HepG2 (cell line): ENCODE results near the gene PMIS2. TPM values are rescaled to one million over a fixed set of nuclear protein-coding genes. Genes with fewer than 3 reads are reported as not detected.
A peak's percentile ranks its signal among the peaks of the same experiment; 100 is the strongest.

Source experiments
- ARNT ChIP-seq: fragments of 450-650 bp; IDR thresholded peaks from 2 replicates; pipeline ENCODE4 v1.6.1; 2017
- BCL3 ChIP-seq: sonication (generic); formaldehyde crosslinking; IDR thresholded peaks from 2 replicates; pipeline ENCODE4 v1.5.1; 2020; ENCODE audit warnings: mild to moderate bottlenecking, missing genetic modification reagents, moderate library complexity
- DNMT3B ChIP-seq: conservative IDR thresholded peaks from 2 replicates; pipeline ENCODE4 v1.6.1; 2016; ENCODE audit warnings: missing biosample characterization, control low read depth
- EP300 ChIP-seq, 3 experiments: sonication (generic) in 1 of 3; formaldehyde crosslinking in 1 of 3; IDR thresholded peaks; 2 replicates each; pipeline versions ENCODE4 v1.5.1 to v1.6.1; 2011 to 2020; ENCODE audit warnings: low read depth in 2 of 3, low read length in 2 of 3, borderline replicate concordance in 1 of 3, improper control_type of control experiment in 1 of 3, mild to moderate bottlenecking in 1 of 3, missing genetic modification reagents in 1 of 3, moderate library complexity in 1 of 3
- MED8 ChIP-seq: sonication (generic); formaldehyde crosslinking; IDR thresholded peaks from 2 replicates; pipeline ENCODE4 v1.8.1; 2023; ENCODE audit warnings: mild to moderate bottlenecking, missing genetic modification reagents; ENCODE audit not compliant: insufficient replicate concordance
- NFATC3 ChIP-seq: sonication (generic); formaldehyde crosslinking; IDR thresholded peaks from 2 replicates; pipeline ENCODE4 v1.5.1; 2020; ENCODE audit warnings: mild to moderate bottlenecking, missing genetic modification reagents
- PAWR ChIP-seq: sonication (generic); formaldehyde crosslinking; IDR thresholded peaks from 2 replicates; pipeline ENCODE4 v1.4.0; 2020; ENCODE audit warnings: missing genetic modification reagents, mild to moderate bottlenecking, borderline replicate concordance
- RAD51 ChIP-seq: fragments of 450-650 bp; IDR thresholded peaks from 2 replicates; pipeline ENCODE4 v1.6.1; 2016; ENCODE audit warnings: borderline replicate concordance
- STAT6 ChIP-seq: sonication (generic); formaldehyde crosslinking; IDR thresholded peaks from 2 replicates; pipeline ENCODE4 v1.4.0; 2020; ENCODE audit warnings: missing genetic modification reagents, mild to moderate bottlenecking, borderline replicate concordance
- ZBTB40 ChIP-seq, 2 experiments: fragments of 450-650 bp in 1 of 2; sonication (generic) in 1 of 2; formaldehyde crosslinking in 1 of 2; IDR thresholded peaks; 2 replicates each; pipeline versions ENCODE4 v1.6.1 to v1.8.0; 2016 to 2022; ENCODE audit warnings: antibody characterized with exemption in 1 of 2, mild to moderate bottlenecking in 1 of 2, missing genetic modification reagents in 1 of 2
- ZNF383 ChIP-seq: sonication (generic); formaldehyde crosslinking; IDR thresholded peaks from 2 replicates; pipeline ENCODE4 v1.4.0; 2020; ENCODE audit warnings: missing genetic modification reagents, mild to moderate bottlenecking, borderline replicate concordance
- ZNF556 ChIP-seq: sonication (generic); formaldehyde crosslinking; IDR thresholded peaks from 2 replicates; pipeline ENCODE4 v1.4.0; 2020; ENCODE audit warnings: mild to moderate bottlenecking, missing genetic modification reagents, borderline replicate concordance
- ZNF605 ChIP-seq: sonication (generic); formaldehyde crosslinking; IDR thresholded peaks from 2 replicates; pipeline ENCODE4 v1.8.0; 2022; ENCODE audit warnings: mild to moderate bottlenecking, missing genetic modification reagents
- ZNF724P ChIP-seq: sonication (generic); formaldehyde crosslinking; IDR thresholded peaks from 2 replicates; pipeline ENCODE4 v1.8.0; 2022; ENCODE audit warnings: missing genetic modification reagents, borderline replicate concordance
- ZSCAN20 ChIP-seq: sonication (generic); formaldehyde crosslinking; IDR thresholded peaks from 2 replicates; pipeline ENCODE4 v1.4.0; 2020; ENCODE audit warnings: missing genetic modification reagents, mild to moderate bottlenecking, borderline replicate concordance
- polyA plus RNA-seq, 8 experiments: library from polyadenylated mRNA; depleted of rRNA in 3 of 8; stranded (reverse) in 7 of 8; unstranded in 1 of 8; fragments of >200 nt; fragmentation: Illumina TruSeq in 4 of 8; extraction: Trizol in 4 of 8; gene quantifications; 2 replicates each; pipeline versions ENCODE4 v1.2.1 to v1.2.3, GENCODE V29; 2011 to 2016; ENCODE audit warnings: low read depth in 4 of 8, missing spikeins in 1 of 8, mixed read lengths in 1 of 8; ENCODE audit not compliant: insufficient read depth in 1 of 8
- total RNA-seq, 5 experiments: library from RNA; depleted of rRNA; stranded (reverse); fragments of >200 nt; fragmentation: Illumina TruSeq; extraction: Trizol; gene quantifications; 2 replicates each; pipeline ENCODE4 v1.2.3, GENCODE V29; 2016; ENCODE audit warnings: low read depth in 1 of 5

Gene PMIS2
- total and polyA plus RNA-seq, 2 of the 13 experiments (the other 11 are each of a cell fraction or from before 2014, with no cell fraction given): not detected

GRCh38 chr19:35612559-35613321 lies 26.8 kb downstream of the PMIS2 start, which contains the start of gene HAUS5 (continued):
- TF ChIP-seq STAT6 (CRISPR knock-in tag) (no peak), ZNF556 (no peak), ZBTB40 (IDR thresholded peaks at IDR 0.05) (no peak), ZBTB40 (CRISPR knock-in tag; IDR thresholded peaks at IDR 0.05) (no peak), ZSCAN20 (CRISPR knock-in tag) (no peak), RAD51 (no peak), NFATC3 (no peak), ARNT (no peak), ZNF724P (CRISPR knock-in tag) (peak; percentile 67; the same call in 1 of the 2 replicates), ZNF605 (CRISPR knock-in tag) (peak; percentile 72; the same call in 1 of the 2 replicates), EP300 (IDR thresholded peaks at IDR 0.05; ENCODE audit: low read depth in 2 of 2, low read length in 2 of 2) (peak in 1 of 2 experiments; percentile 55; a peak in 1 of 4 replicates), EP300 (CRISPR knock-in tag; IDR thresholded peaks at IDR 0.05; ENCODE audit: borderline replicate concordance) (no peak; the same call in 1 of the 2 replicates), PAWR (CRISPR knock-in tag) (no peak), BCL3 (CRISPR knock-in tag) (no peak), MED8 (no peak), DNMT3B (CRISPR knock-in tag) (no peak), ZNF383 (CRISPR knock-in tag) (no peak)
